GM12872 (cell line): ENCODE results near the gene PTGER2.

Experiments used
- TF ChIP-seq, protein P1 (sequence below): IDR thresholded peaks from 3 replicates; pipeline ENCODE4 v1.5.1; 2011; ENCODE audit warnings: low read depth, mild to moderate bottlenecking, low read length, moderate library complexity; ENCODE audit not compliant: insufficient read depth

The PTGER2 gene

GRCh38 chr14:52329678-52330369 is 15.7 kb downstream of the PTGER2 start:
- TF ChIP-seq, protein P1, sequence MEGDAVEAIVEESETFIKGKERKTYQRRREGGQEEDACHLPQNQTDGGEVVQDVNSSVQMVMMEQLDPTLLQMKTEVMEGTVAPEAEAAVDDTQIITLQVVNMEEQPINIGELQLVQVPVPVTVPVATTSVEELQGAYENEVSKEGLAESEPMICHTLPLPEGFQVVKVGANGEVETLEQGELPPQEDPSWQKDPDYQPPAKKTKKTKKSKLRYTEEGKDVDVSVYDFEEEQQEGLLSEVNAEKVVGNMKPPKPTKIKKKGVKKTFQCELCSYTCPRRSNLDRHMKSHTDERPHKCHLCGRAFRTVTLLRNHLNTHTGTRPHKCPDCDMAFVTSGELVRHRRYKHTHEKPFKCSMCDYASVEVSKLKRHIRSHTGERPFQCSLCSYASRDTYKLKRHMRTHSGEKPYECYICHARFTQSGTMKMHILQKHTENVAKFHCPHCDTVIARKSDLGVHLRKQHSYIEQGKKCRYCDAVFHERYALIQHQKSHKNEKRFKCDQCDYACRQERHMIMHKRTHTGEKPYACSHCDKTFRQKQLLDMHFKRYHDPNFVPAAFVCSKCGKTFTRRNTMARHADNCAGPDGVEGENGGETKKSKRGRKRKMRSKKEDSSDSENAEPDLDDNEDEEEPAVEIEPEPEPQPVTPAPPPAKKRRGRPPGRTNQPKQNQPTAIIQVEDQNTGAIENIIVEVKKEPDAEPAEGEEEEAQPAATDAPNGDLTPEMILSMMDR: no peak

DNA sequence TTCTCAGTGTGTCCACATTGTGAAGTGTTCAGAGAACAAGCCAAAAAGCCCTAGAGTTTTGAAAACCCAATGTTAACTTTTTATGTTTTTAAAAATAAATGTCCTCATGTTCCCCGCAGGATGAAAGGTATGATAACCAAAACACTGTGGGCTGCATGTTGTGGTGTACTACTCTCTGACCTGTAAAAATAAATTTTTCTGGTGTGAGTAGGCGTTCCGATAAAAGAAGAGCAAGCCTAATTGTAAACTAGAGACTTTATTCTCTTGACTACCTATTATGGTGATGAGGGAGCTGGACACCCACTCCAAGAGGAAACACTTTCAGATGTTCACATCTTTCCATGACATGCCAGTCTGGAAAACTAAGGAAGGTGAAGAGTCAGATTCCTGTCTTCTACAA is 18.2 kb downstream of the PTGER2 start:
- TF ChIP-seq, protein P1: no peak

- TF ChIP-seq, protein P1: no peak
Observed at GRCh38 chr14:52333108-52333507, 19.0 kb downstream of the PTGER2 start.

DNA sequence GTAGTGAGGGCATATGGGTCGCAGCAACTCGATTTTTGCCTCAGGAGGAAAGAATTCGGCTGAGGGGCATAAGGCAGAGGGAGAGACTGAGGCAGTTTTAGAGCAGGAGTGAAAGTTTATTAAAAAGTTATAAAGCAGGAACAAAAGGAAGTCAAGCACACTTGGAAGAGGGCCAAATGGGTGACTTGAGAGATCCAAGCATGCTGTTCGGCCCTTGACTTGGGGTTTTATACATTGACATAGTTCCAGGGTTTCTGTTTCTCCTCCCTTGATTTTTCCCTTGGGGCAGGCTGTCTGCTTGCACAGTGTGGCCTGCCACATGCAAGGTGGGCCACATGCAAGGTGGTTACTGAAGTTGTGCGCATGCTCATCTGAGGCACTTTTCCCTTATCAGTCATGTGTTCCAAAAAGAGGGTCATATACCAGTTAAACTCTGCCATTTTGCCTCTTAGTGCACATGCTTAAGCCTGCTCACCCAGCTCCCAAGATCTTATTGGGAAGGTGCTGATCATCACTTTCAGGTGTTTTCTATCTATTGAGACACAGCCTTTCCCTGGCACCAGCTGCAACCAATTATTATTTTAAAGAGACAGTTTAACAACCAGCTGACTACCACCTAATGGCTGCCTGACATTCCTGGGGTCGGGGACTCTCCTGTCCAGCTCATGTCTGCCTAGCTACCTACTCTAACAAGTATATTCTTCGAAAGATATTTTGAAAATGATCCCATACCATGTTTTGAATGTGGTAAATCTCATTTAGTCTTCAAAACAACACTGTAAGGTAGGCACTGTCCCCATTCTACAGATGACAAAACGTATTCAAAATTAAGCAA is 19.9 kb downstream of the PTGER2 start:
- TF ChIP-seq, protein P1: no peak

DNA sequence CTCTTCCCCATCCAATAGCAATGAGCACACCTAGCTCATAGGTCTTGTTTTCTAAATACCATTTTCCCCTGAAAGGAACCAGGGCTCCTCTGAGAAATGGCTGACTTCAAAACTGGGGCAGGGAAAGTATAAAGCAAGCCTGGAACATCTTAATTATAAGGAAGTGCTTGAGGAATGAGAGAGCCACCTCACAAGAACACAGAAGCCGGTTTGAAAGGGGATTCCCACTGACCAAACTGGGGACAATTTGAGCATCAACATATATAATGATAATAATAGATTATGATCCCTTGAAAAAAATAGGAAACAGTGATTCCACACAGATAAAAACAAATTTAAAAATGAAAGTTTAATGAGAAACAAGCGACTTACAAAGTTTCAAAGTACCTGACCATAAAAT is 22.1 kb downstream of the PTGER2 start:
- TF ChIP-seq, protein P1: no peak

GRCh38 chr14:52338051-52338681 is 24.1 kb downstream of the PTGER2 start:
- TF ChIP-seq, protein P1: no peak

- TF ChIP-seq, protein P1: no peak
Observed at GRCh38 chr14:52339262-52339661, 25.1 kb downstream of the PTGER2 start.
